ENCODE results near the gene WDR53.
A peak's percentile ranks its signal among the peaks of the same experiment; 100 is the strongest.
"Not testable (repeated sequence)": the region's sequence is repeated elsewhere in the genome, so short reads cannot be mapped to it uniquely, and the experiment has no call there.

WDR53 gene

DNA sequence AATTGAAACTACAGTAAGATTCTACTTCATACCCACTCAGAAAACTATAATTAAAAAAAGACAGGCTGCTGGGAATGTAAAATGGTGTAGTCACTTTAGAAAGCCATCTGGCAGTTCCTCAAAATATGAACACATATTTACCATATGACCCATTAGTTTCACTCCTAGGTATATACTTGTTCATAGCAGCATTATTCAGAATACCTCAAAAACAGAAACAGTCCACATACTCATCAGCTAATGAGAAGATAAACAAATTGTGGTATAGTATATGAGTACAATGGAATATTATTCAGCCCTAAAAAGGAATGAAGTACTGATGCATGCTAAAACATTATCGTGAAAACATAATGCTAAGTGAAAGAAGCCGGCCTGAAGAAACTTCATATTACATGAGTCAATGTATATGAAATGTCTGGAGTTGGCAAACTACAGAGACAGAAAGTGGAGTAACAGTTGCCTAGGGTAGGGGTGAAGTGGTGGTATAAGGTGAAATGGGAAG is 23.8 kb downstream of the WDR53 start:
- Histone ChIP-seq H3K4me1 (ENCODE audit: control insufficient read depth, insufficient read depth, low read length) (no peaks in the 10 kb centered on the region), H3K27me3 (ENCODE audit: control insufficient read depth, insufficient read depth, low read length, poor library complexity, severe bottlenecking) (no peaks in the 10 kb centered on the region), H3K27ac (ENCODE audit: insufficient read depth, low read depth, low read length, poor library complexity, severe bottlenecking) (no peak overlapping the region), H3K4me3 (ENCODE audit: insufficient read depth, low read depth, low read length) (no peak overlapping the region), H3K9me3 (ENCODE audit: control insufficient read depth, low read length) (no peaks in the 10 kb centered on the region), H3K36me3 (ENCODE audit: control insufficient read depth, insufficient read depth, low read length) (no peaks in the 10 kb centered on the region)
- 87 to 98% methylated on average over 2 of the region's 2 CpGs for whole genome bisulfite sequencing, 2 experiments

DNA sequence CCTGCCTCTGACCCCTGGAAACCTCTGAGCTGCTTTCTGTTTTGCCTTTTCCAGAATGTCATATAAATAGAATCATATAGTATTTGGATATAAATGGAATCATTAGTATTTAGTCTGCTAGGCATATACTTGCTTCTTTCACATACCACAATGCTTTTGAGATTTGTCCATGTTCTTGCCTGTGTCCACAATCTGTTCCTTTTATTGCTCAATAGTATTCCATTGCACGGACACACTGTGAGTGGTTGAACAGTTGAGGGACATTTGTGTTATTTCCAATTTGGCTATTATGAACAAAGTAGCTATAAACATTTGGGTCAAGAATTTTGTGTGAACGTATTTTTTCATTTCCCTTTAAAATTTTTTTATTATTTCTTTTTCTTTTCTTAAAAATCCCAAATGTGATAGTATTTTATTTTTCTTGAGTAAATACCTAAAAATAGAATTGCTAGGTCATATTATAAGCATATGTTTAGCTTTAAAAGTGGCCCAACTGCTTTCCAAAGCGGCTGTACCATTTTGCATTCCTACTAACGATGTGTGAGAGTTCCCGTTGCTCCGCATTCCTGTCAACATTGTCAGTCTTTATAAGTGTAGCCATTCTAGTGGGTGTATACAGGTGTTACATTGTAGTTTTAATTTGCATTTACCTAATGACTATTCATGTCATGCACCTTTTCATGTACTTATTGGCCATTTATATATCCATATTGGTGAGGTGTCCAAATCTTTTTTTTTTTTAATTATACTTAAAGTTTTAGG is 26.5 kb downstream of the WDR53 start:
- H3K4me1 ChIP-seq (ENCODE audit: control insufficient read depth, insufficient read depth, low read length), result no peaks in the 10 kb centered on the region
- no peaks in the 10 kb centered on the region for H3K27me3 ChIP-seq (ENCODE audit: control insufficient read depth, insufficient read depth, low read length, poor library complexity, severe bottlenecking)
- H3K9me3 ChIP-seq (ENCODE audit: control insufficient read depth, low read length), result no peaks in the 10 kb centered on the region
- H3K27ac ChIP-seq (ENCODE audit: insufficient read depth, low read depth, low read length, poor library complexity, severe bottlenecking), result no peak overlapping the region
- no peaks in the 10 kb centered on the region for H3K36me3 ChIP-seq (ENCODE audit: control insufficient read depth, insufficient read depth, low read length)
- WGBS, 2 experiments, result 96 to 100% methylated on average over 5 of the region's 6 CpGs
- H3K4me3 ChIP-seq (ENCODE audit: insufficient read depth, low read depth, low read length), result no peak overlapping the region

DNA sequence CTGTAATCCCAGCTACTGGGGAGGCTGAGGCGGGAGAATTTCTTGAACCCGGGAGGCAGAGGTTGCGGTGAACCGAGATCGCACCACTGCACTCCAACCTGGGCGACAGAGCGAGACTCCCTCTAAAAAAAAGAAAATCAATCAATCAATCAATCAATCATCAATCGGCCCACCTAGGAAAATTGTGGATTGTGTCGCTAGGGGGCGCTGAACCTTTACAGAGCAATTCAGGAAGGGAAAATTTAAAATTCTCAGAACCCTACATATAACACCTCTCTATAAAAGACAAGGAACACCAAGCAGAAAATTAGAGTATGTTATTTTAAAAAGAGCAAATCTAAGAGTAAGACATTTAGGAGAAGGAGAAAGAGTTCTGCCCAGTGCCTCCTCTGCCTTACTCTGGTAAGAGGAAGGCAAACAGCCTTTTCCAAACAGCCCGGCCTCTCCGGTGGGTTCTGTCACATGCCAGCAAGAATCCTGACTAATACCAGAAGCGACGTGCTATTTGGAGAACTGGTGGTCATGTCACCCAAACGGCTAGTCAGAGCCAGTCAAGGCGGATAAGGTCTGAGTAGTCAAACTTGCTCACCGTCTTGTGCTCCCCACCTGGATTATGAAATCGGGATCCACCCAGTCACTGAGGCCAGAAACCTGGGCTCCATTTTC is 30.9 kb downstream of the WDR53 start:
- no peak overlapping the region for H3K27ac ChIP-seq (ENCODE audit: insufficient read depth, low read depth, low read length, poor library complexity, severe bottlenecking)
- no peaks in the 10 kb centered on the region for H3K27me3 ChIP-seq (ENCODE audit: control insufficient read depth, insufficient read depth, low read length, poor library complexity, severe bottlenecking)
- no peaks in the 10 kb centered on the region for H3K4me1 ChIP-seq (ENCODE audit: control insufficient read depth, insufficient read depth, low read length)
- H3K9me3 ChIP-seq (ENCODE audit: control insufficient read depth, low read length), result no peaks in the 10 kb centered on the region
- H3K4me3 ChIP-seq (ENCODE audit: insufficient read depth, low read depth, low read length), result no peak overlapping the region
- H3K36me3 ChIP-seq (ENCODE audit: control insufficient read depth, insufficient read depth, low read length), result no peaks in the 10 kb centered on the region
- WGBS, 2 experiments, result 67 to 71% methylated on average over 17 to 18 of the region's 18 CpGs

DNA sequence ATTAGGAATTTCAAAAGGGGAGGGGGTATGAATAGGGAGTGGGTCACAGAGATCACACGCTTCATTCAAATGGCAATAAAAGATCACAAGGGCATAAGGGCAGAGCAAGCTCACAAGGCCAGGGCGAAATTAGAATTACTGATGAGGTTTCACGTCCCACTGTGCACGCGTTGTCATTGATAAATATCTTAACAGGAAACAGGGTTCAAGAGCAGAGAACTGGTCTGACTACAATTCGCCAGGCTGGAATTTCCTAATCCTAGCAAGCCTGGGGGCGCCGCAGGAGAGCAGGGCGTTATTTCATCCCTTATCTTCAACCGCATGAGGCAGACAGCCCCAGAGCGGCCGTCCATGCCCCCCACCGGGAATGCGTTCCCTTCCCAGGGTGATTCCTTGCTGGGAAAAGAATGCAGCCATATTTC is 35.1 kb downstream of the WDR53 start:
- WGBS, 2 experiments, result 8 to 11% methylated on average over 14 of the region's 14 CpGs
- H3K27me3 ChIP-seq (ENCODE audit: control insufficient read depth, insufficient read depth, low read length, poor library complexity, severe bottlenecking), result peaks cover 4% of the 10 kb centered on the region
- no peak overlapping the region for H3K27ac ChIP-seq (ENCODE audit: insufficient read depth, low read depth, low read length, poor library complexity, severe bottlenecking)
- H3K9me3 ChIP-seq (ENCODE audit: control insufficient read depth, low read length), result no peaks in the 10 kb centered on the region
- H3K36me3 ChIP-seq (ENCODE audit: control insufficient read depth, insufficient read depth, low read length), result no peaks in the 10 kb centered on the region
- H3K4me3 ChIP-seq (ENCODE audit: insufficient read depth, low read depth, low read length), result no peak overlapping the region
- no peaks in the 10 kb centered on the region for H3K4me1 ChIP-seq (ENCODE audit: control insufficient read depth, insufficient read depth, low read length)

DNA sequence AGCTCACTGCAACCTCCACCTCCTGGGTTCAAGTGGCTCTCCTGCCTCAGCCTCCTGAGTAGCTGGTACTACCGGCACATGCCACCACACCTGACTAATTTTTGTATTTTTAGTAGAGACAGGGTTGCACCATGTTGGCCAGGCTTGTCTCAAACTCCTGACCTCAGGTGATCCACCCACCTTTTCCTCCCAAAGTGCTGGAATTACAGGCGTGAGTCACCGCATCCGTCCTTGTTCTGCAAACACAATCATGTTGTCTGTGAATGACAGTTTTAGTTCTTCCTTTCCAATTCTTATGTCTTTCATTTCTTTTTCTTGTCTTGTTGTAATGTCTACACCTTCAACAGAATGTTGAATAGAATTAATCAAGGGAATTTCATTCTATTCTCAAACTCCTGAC is 36.9 kb downstream of the WDR53 start:
- Histone ChIP-seq H3K36me3 (ENCODE audit: control insufficient read depth, insufficient read depth, low read length) (no peaks in the 10 kb centered on the region), H3K4me1 (ENCODE audit: control insufficient read depth, insufficient read depth, low read length) (no peaks in the 10 kb centered on the region), H3K9me3 (ENCODE audit: control insufficient read depth, low read length) (no peaks in the 10 kb centered on the region), H3K4me3 (ENCODE audit: insufficient read depth, low read depth, low read length) (no peak overlapping the region), H3K27me3 (ENCODE audit: control insufficient read depth, insufficient read depth, low read length, poor library complexity, severe bottlenecking) (peaks cover 4% of the 10 kb centered on the region), H3K27ac (ENCODE audit: insufficient read depth, low read depth, low read length, poor library complexity, severe bottlenecking) (no peak overlapping the region)
- 91 to 95% methylated on average over 4 of the region's 4 CpGs for WGBS, 2 experiments

DNA sequence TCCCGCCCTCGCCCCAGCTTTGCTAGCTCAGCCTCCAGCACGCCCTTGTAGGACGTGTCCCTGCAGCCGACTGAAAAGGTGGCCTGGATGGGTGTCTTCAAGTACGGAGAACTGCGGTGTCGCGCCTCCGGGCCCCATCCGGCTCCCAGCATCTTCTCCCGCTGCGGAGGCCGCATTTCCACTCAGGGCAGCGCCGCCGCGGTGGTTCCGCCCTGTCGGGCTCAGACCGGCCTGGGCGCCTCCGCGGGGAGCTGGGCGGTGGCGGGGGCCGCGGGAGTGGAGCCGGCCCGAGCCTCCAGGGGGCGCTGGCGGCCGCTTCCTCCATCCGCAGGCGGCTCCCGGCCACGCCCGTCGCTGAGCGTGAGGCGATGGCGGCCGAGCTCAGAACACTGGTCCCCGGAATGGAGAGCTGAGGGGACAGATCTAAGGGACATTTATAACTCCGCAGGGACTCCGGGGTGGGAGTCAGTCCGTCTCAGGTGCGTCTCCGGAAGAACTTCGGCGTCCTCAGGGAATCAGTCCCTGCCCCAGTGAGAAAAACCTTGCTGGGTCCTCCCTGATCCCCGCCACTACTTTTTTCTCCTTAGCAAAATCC is 39.6 kb downstream of the WDR53 start:
- 41 to 46% methylated on average over 52 of the region's 52 CpGs for WGBS, 2 experiments
- Histone ChIP-seq H3K4me3 (ENCODE audit: insufficient read depth, low read depth, low read length) (peak overlapping the region; percentile 23), H3K9me3 (ENCODE audit: control insufficient read depth, low read length) (no peaks in the 10 kb centered on the region)

DNA sequence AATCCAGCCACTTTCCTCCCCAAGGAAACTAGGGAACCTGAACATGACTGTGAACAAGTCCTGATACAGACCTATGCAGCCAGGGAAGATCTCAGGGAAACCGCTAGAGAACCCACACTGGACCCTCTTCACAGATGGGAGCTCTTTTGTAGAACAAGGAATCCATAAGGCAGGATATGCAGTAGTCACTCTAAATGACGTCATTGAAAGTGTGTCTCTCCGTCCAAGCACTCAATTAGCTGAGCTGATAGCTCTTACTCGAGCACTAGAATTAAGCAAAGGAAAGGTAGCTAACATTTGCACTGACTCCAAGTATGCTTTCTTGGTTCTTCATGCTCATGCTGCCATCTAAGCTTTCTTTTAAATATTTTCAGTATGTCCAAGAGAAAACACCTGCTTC is 43.2 kb downstream of the WDR53 start:
- Histone ChIP-seq H3K9me3 (ENCODE audit: control insufficient read depth, low read length) (peaks cover 4% of the 10 kb centered on the region), H3K4me1 (ENCODE audit: control insufficient read depth, insufficient read depth, low read length) (no peaks in the 10 kb centered on the region), H3K4me3 (ENCODE audit: insufficient read depth, low read depth, low read length) (no peak overlapping the region), H3K27ac (ENCODE audit: insufficient read depth, low read depth, low read length, poor library complexity, severe bottlenecking) (no peak overlapping the region), H3K36me3 (ENCODE audit: control insufficient read depth, insufficient read depth, low read length) (no peaks in the 10 kb centered on the region), H3K27me3 (ENCODE audit: control insufficient read depth, insufficient read depth, low read length, poor library complexity, severe bottlenecking) (peaks cover 4% of the 10 kb centered on the region)
- 92 to 95% methylated on average over 4 of the region's 4 CpGs for WGBS, 2 experiments

More for the DNA sequence above, 39.6 kb downstream of the WDR53 start:
- no peak overlapping the region for H3K27ac ChIP-seq (ENCODE audit: insufficient read depth, low read depth, low read length, poor library complexity, severe bottlenecking)
- no peaks in the 10 kb centered on the region for H3K4me1 ChIP-seq (ENCODE audit: control insufficient read depth, insufficient read depth, low read length)
- H3K36me3 ChIP-seq (ENCODE audit: control insufficient read depth, insufficient read depth, low read length), result no peaks in the 10 kb centered on the region
- H3K27me3 ChIP-seq (ENCODE audit: control insufficient read depth, insufficient read depth, low read length, poor library complexity, severe bottlenecking), result peaks cover 4% of the 10 kb centered on the region

DNA sequence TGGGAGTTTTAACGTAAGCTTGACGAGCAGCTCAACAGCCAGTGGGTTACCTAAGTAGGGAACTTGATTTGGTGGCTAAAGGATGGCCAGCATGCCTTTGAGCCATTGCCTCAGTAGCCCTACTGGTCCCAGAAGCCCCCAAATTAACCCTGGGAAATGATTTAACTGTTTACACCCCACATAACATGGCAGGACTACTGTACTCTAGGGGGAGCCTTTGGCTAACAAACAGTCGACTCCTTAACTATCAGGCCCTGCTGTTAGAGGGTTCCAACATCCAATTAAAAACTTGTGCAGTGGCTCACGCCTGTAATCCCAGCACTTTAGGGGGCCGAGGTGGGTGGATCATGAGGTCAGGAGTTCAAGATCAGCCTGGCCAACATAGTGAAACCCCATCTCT is 43.8 kb downstream of the WDR53 start:
- 68 to 72% methylated on average over 5 of the region's 5 CpGs for WGBS, 2 experiments
- Histone ChIP-seq H3K27me3 (ENCODE audit: control insufficient read depth, insufficient read depth, low read length, poor library complexity, severe bottlenecking) (peaks cover 4% of the 10 kb centered on the region), H3K36me3 (ENCODE audit: control insufficient read depth, insufficient read depth, low read length) (no peaks in the 10 kb centered on the region), H3K4me1 (ENCODE audit: control insufficient read depth, insufficient read depth, low read length) (no peaks in the 10 kb centered on the region), H3K4me3 (ENCODE audit: insufficient read depth, low read depth, low read length) (no peak overlapping the region), H3K27ac (ENCODE audit: insufficient read depth, low read depth, low read length, poor library complexity, severe bottlenecking) (no peak overlapping the region), H3K9me3 (ENCODE audit: control insufficient read depth, low read length) (peaks cover 4% of the 10 kb centered on the region)

DNA sequence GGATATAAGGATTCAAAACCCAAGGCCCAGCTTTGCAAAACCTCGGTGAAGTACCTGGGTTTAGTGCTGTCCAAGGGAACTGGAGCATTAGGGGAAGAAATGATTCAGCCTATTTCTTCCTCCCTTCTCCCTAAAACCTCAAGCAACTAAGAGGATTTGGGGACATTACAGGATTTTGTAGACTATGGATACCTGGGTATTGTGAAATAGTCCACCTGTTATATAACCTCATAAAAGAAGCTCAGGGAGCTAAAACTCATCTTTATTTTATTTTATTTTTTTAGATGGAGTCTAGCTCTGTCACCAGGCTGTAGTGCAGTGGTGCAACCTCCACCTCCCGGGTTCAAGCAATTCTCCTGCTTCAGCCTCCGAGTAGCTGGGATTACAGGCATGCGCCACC is 44.5 kb downstream of the WDR53 start:
- H3K27me3 ChIP-seq (ENCODE audit: control insufficient read depth, insufficient read depth, low read length, poor library complexity, severe bottlenecking), result peaks cover 4% of the 10 kb centered on the region
- no peaks in the 10 kb centered on the region for H3K36me3 ChIP-seq (ENCODE audit: control insufficient read depth, insufficient read depth, low read length)
- 94 to 96% methylated on average over 4 of the region's 4 CpGs for WGBS, 2 experiments
- H3K4me3 ChIP-seq (ENCODE audit: insufficient read depth, low read depth, low read length), result no peak overlapping the region
- no peaks in the 10 kb centered on the region for H3K4me1 ChIP-seq (ENCODE audit: control insufficient read depth, insufficient read depth, low read length)
- H3K27ac ChIP-seq (ENCODE audit: insufficient read depth, low read depth, low read length, poor library complexity, severe bottlenecking), result no peak overlapping the region
- H3K9me3 ChIP-seq (ENCODE audit: control insufficient read depth, low read length), result peaks cover 4% of the 10 kb centered on the region

DNA sequence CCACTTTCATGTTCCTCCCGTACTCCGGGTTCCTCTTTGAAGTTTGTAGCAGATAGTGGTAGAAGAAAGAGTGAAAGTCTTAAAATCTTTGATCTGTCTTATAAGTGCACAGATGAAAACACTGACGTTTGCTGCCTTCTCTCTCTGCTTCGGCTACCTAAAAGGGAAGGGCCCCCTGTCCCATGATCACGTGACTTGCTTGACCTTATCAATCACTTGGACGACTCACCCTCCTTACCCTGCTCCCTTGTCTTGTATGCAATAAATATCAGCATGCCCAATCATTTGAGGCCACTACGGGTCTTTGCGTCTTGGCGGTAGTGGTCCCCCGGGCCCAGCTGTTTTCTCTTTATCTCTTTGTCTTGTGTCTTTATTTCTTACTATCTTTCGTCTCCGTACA is 47.1 kb downstream of the WDR53 start:
- H3K4me1 ChIP-seq (ENCODE audit: control insufficient read depth, insufficient read depth, low read length); H3K27me3 ChIP-seq (ENCODE audit: control insufficient read depth, insufficient read depth, low read length, poor library complexity, severe bottlenecking); H3K9me3 ChIP-seq (ENCODE audit: control insufficient read depth, low read length); H3K4me3 ChIP-seq (ENCODE audit: insufficient read depth, low read depth, low read length); H3K27ac ChIP-seq (ENCODE audit: insufficient read depth, low read depth, low read length, poor library complexity, severe bottlenecking); H3K36me3 ChIP-seq (ENCODE audit: control insufficient read depth, insufficient read depth, low read length): not testable (repeated sequence)
- 85 to 86% methylated on average over 12 of the region's 12 CpGs for WGBS, 2 experiments
